ENCODE results near the gene SCN1B.
A peak's percentile ranks its signal among the peaks of the same experiment; 100 is the strongest.
"Not testable (repeated sequence)": the region's sequence is repeated elsewhere in the genome, so short reads cannot be mapped to it uniquely, and the experiment has no call there.

The SCN1B gene

GRCh38 chr19:35037716-35038622 is 7.7 kb downstream of the SCN1B start:
- no peak for DNase-seq (ENCODE audit: low spot score)

GRCh38 chr19:35038623-35039512 is 8.6 kb downstream of the SCN1B start:
- DNase-seq (ENCODE audit: low spot score): no peak

GRCh38 chr19:35039881-35040825 is 9.9 kb downstream of the SCN1B start:
- DNase-seq (ENCODE audit: low spot score): no peak

- peak; percentile 95 for DNase-seq (ENCODE audit: low spot score)
Measured at GRCh38 chr19:35040826-35041547, 10.7 kb downstream of the SCN1B start.

GRCh38 chr19:35041548-35042055 is 11.3 kb downstream of the SCN1B start, which contains the start of gene HPN:
Gene HPN, plus strand, starts transcription at chr19:35041721. Its CDS starts 786 bp downstream, at chr19:35042507.
- peak; percentile 83 for DNase-seq (ENCODE audit: low spot score)

- DNase-seq (ENCODE audit: low spot score): no peak
Measured at GRCh38 chr19:35042056-35042730, 11.9 kb downstream of the SCN1B start.

- DNase-seq (ENCODE audit: low spot score): no peak
Measured at GRCh38 chr19:35042954-35043604, 12.8 kb downstream of the SCN1B start.

GRCh38 chr19:35043906-35044305 is 13.6 kb downstream of the SCN1B start:
- DNase-seq (ENCODE audit: low spot score): no peak

GRCh38 chr19:35044317-35045117 is 14.2 kb downstream of the SCN1B start:
- DNase-seq (ENCODE audit: low spot score): no peak

- DNase-seq (ENCODE audit: low spot score): no peak
Measured at GRCh38 chr19:35045667-35046300, 15.5 kb downstream of the SCN1B start.

- no peak for DNase-seq (ENCODE audit: low spot score)
Measured at GRCh38 chr19:35046461-35046860, 16.2 kb downstream of the SCN1B start.

GRCh38 chr19:35048911-35049411 is 18.7 kb downstream of the SCN1B start:
- DNase-seq (ENCODE audit: low spot score): no peak

GRCh38 chr19:35049456-35049855 is 19.2 kb downstream of the SCN1B start:
- no peak for DNase-seq (ENCODE audit: low spot score)

- not testable (repeated sequence) for DNase-seq (ENCODE audit: low spot score)
Measured at GRCh38 chr19:35050662-35051061, 20.4 kb downstream of the SCN1B start.

GRCh38 chr19:35051268-35051667 is 21.0 kb downstream of the SCN1B start:
- not testable (repeated sequence) for DNase-seq (ENCODE audit: low spot score)

- DNase-seq (ENCODE audit: low spot score): no peak
Measured at GRCh38 chr19:35051796-35052195, 21.5 kb downstream of the SCN1B start.

- DNase-seq (ENCODE audit: low spot score): no peak
Measured at GRCh38 chr19:35052599-35053190, 22.4 kb downstream of the SCN1B start.

Data from HuH-7.5 (cell line).